CD4-positive, alpha-beta T cell treated with Interferon gamma for 1 hour (primary cell): ENCODE measurements around the gene KIRREL2.

Experiments used
- DNase-seq: peaks from one replicate; pipeline ENCODE4 v3.0.0-alpha.2; 2020

The KIRREL2 gene

GRCh38 chr19:35845215-35846037 is 11.3 kb upstream of the KIRREL2 start:
- no peak for DNase-seq

GRCh38 chr19:35846038-35846668 is 10.6 kb upstream of the KIRREL2 start:
- no peak for DNase-seq

DNA sequence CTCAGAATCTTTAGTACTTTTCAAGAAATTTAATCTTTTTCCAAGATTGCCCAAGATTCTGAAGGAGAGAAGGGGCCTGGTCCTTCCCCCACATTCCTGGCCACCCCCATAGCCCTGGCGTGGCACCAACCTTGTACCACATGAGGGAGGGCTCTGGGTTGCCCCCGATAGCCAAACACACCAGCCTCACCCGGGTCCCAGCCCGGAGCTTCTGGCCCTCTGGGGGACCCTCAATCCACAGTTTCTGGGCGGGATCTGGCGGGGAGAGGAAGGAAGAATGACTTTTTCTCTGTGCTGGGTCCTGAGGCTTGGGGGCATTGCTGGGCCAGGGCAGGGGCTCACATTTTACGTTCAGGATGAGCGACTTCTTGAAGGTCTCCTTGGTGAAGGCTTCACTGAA is 8.8 kb upstream of the KIRREL2 start:
- DNase-seq, result no peak

DNA sequence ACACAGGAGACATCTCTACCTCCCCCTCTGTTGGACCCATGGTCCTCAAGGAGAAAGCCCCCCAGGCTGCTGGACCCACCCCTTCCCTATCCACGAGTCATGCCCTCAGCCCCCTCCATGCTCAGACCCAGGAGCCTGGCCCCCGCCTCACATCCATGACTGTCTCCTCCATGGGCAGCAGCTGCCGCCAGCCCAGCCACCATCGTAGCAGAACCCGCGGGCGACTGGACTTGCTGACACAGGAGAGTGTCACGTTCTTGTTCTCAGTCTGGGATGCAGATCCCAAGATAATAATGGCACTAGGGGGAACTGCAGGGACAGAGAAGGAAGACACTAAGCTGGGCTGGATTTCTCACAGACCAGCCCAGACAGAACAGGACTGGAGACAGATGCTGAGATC is 8.2 kb upstream of the KIRREL2 start:
- no peak for DNase-seq

DNA sequence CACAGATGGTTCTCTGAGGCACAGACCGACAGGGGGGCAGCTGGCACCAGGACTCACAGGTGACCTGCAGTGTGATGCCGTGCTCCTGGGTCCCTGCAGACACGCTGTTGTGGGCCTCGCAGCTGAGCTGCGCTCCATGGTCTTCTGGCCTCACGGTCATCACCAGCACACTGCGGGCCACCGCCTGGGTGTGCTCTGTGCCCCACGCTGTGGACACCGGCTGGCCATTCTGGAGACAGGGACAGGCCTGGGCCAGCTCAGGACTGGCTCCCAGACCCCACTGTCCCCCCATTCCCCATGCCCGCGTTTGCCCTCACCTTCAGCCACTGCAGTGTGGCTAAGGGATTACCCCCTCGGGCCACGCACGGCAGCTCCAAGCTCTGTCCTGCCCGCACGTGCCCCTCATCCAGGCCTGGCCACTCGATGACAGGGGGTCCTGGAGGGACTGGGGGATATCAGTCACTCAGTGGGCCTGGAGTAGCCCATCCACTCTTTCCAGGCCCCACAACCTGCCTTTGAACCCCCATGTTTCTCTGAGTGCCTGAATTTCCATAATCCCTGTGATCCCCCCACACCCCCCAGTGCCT is 7.7 kb upstream of the KIRREL2 start:
- no peak for DNase-seq

DNA sequence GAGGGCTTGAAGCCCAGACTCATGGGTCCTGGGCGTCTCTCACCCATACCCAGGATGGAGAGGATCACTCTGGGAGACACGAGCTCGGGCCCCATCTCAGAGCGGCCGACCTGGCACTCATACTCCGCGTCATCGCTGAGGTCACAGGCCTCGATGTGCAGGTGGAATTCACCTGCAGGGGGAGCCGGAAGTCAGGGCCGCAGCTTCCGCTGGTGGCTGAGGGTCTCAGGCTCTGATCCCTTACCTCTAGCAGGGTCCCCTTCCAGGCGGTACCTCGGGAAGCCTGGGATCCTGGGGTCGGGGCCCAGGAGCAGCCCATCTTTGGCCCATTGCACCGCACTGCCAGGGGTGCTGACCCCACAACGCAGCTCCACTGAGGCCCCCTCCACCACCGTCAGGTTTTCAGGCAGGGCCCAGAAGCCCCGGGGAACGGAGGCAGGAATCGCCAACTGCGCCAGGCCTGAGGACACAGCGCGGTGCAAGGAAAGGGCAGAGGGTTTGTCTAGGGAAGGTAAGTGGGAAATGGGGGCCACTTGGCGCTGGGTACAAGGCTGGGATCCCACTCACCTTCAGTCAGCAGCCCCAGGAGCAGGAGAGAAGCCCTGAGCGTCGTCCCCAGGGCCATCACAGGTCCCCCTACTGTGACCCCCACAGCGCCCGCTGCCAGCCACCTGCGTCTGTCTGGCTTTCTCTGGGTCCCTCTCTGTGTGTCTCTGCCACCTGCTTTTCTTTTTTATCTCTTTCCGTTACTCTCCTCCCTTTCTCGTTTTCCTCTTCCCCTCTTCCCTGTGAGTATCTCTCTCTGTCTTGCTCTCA is 5.3 kb upstream of the KIRREL2 start:
- DNase-seq, result no peak

DNA sequence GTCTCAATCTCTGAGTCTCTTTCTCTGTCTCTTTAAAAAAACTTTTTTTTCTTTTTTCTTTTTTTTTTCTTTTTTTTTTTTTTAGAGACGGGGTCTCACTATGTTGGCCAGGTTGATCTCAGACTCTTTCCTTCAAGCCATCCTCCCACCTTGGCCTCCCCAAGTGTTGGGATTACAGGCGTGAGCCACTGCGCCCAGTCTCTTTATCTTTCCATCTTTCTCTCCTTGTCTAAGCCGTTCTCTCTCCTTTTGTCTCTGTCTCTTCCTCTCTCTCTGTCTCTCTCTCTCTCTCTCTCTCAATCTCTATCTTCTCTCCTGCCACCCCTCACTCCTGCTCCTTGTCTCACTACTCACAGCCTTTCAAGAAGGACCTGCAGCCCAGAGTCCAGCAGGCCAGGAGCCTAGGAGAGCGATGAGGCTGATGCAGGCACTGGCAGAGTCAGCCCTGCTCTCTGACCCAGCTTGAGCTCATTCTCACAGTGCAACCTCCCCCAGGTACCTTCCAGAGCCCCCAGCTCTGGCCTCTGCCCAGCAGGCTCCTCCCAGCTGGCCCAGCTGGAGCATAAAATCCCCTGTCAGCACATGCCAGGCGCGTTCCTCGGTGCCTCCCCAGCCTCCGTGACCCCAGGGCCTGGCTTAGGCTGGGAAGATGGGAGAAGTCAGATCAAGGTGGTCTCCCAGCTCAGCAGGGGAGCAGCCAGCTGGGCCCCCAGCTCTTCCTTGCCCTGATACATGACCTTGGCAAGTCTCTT is 4.5 kb upstream of the KIRREL2 start, which contains the start of gene NPHS1:
NPHS1 (minus strand) TSS at position 476 of the 752 bp plus-strand sequence. CDS start 667 bp downstream, outside the sequence.
- no peak for DNase-seq

- DNase-seq, result no peak
Observed at GRCh38 chr19:35853038-35853756, 3.5 kb upstream of the KIRREL2 start.

- no peak for DNase-seq
Observed at GRCh38 chr19:35858311-35858710, 1.6 kb downstream of the KIRREL2 start.

DNA sequence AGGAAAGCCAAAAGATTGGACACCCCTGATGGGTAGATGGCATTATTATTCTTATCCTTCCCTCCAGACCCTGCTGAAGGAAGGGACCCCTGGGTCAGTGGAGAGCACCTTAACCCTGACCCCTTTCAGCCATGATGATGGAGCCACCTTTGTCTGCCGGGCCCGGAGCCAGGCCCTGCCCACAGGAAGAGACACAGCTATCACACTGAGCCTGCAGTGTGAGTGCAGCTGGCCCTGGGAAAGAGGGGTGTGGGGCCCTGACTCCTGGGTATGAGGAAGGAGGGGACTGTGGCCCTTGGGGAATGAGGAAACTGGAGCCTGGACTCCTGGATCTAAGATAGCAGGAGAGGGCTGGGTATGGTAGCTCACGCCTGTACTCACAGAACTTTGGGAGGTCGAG is 2.7 kb downstream of the KIRREL2 start:
- no peak for DNase-seq

- DNase-seq, result no peak
Observed at GRCh38 chr19:35860436-35860817, 3.7 kb downstream of the KIRREL2 start.

GRCh38 chr19:35860818-35861639 is 4.3 kb downstream of the KIRREL2 start:
- DNase-seq, result no peak

- DNase-seq, result no peak
Observed at GRCh38 chr19:35861640-35862160, 5.0 kb downstream of the KIRREL2 start.

- DNase-seq, result no peak
Observed at GRCh38 chr19:35862528-35862927, 5.8 kb downstream of the KIRREL2 start.

DNA sequence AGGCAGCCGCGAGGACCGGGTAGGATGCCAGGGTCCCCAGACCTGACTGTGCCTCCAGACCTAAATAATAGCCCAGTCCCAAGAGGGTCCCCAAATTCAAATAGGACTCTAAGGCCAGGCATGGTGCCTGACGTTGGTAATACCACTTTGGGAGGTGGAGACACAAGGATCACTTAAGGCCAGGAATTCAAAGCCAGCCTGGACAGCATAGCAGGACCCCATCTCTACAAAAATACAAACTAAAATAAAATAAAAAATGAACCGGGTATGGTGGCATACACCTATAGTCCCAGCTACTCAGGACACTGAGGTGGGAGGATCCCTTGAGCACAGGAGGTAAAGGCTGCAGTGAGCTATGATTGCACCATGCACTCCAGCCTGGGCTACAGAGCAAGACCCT is 6.3 kb downstream of the KIRREL2 start:
- no peak for DNase-seq

DNA sequence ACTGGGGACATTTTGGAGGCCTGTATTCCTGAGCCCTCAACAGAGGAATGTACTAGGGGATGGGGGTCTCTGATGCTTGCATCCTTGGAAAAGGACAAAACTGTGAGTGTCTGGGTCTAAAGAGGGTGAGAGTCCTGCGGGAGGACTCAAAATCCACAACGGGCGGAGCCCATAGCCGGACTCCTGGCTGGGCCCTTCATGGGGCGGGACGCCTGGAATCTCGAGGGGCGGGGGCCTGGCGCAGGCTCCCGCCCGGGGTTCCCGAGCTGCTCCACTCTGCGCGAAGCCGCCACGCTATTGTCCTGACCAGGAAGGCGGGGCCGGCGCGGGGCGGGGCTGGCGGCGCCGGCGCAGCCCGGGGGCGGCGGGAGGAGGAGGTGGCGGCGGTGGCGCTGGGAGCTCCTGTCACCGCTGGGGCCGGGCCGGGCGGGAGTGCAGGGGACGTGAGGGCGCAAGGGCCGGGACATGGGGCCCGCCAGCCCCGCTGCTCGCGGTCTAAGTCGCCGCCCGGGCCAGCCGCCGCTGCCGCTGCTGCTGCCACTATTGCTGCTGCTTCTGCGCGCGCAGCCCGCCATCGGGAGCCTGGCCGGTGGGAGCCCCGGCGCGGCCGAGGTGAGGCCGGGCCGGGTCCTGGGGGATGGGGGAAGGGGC is 11.6 kb downstream of the KIRREL2 start, which contains the start of gene APLP1:
APLP1 (plus strand) TSS at position 403 of the 651 bp plus-strand sequence; CDS start at position 466, 63 bp downstream.
- DNase-seq, result peak; percentile 54

GRCh38 chr19:35868823-35869326 is 12.2 kb downstream of the KIRREL2 start:
- DNase-seq, result no peak

DNA sequence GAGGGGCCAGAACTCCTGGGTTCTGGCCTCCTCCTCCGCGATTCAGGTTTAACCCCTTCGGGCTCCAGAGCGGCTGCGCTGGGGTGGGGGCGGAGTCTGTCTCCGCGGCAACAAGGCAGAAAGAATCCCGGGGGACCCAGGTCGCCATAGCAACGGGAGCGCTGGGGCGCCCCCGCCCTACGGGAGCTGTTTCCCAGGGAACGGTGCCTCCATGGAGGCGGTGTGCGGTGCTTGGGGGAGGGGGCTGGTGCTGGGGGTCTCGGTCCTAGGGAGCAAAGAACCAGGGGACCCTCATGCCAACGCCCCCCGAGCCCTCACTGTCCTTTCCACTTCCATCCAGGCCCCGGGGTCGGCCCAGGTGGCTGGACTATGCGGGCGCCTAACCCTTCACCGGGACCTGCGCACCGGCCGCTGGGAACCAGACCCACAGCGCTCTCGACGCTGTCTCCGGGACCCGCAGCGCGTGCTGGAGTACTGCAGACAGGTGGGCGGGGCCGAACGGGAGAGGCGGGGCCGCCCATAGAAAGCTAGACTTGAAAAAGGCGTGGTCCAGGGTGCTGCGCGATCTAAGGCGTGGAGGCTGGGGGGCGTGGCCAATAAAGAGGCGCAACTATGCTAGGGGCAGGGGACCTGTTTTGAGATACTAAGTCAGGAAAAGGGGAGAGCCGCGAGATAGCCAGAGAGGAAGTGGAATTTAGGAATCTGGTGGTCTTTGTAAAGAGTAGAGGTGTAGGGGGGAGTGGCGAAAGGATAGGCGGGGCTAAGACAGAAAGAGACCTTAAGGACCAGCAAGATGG is 12.8 kb downstream of the KIRREL2 start:
- peak; percentile 87 for DNase-seq
